ENCODE results near the gene VIL1. TPM values are rescaled to one million over a fixed set of nuclear protein-coding genes. Genes with fewer than 3 reads are reported as not detected.

Gene VIL1
- polyA plus RNA-seq, 1 donor (not counting 4 experiments of a cell fraction or from before 2014, with no cell fraction given): not detected

DNA sequence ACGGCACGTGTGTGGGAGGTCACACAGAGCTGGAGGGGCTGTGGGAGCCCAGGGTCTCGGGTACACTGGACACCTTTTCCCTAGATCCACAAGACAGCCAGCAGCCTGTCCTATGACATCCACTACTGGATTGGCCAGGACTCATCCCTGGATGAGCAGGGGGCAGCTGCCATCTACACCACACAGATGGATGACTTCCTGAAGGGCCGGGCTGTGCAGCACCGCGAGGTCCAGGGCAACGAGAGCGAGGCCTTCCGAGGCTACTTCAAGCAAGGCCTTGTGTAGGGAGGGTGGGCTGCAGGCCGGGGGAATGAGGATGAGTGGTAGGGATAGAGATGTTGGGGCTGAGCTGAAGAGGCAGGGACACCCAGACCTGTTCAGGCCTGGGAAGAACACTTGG is 6.6 kb downstream of the VIL1 start:
- H2AFZ ChIP-seq (ENCODE audit: control insufficient read depth, low read length): no peak overlapping the region
- H3K9me1 ChIP-seq (ENCODE audit: control insufficient read depth, extremely low read depth, insufficient read depth, low read length): no peaks in the 10 kb centered on the region
- no peaks in the 10 kb centered on the region for H3K79me2 ChIP-seq (ENCODE audit: control insufficient read depth, insufficient read depth, low read length)
- peaks cover 4% of the 10 kb centered on the region for H3K4me1 ChIP-seq (ENCODE audit: control insufficient read depth, extremely low read depth, insufficient read depth, low read length)
- H3K27ac ChIP-seq (ENCODE audit: control insufficient read depth, insufficient read depth, low read length): no peak overlapping the region
- H3K36me3 ChIP-seq (ENCODE audit: control insufficient read depth in 2 of 2, extremely low read depth in 1 of 2, insufficient read depth in 2 of 2, low read length in 2 of 2): no peaks in the 10 kb centered on the region
- no peaks in the 10 kb centered on the region for H4K20me1 ChIP-seq (ENCODE audit: control insufficient read depth, extremely low read depth, insufficient read depth, low read length)
- H3K4me2 ChIP-seq (ENCODE audit: control insufficient read depth, extremely low read depth, insufficient read depth, low read depth, low read length): no peak overlapping the region
- no peak for TF ChIP-seq EZH2 (IDR thresholded peaks at IDR 0.05; ENCODE audit: low read length)
- TF ChIP-seq, protein P1, sequence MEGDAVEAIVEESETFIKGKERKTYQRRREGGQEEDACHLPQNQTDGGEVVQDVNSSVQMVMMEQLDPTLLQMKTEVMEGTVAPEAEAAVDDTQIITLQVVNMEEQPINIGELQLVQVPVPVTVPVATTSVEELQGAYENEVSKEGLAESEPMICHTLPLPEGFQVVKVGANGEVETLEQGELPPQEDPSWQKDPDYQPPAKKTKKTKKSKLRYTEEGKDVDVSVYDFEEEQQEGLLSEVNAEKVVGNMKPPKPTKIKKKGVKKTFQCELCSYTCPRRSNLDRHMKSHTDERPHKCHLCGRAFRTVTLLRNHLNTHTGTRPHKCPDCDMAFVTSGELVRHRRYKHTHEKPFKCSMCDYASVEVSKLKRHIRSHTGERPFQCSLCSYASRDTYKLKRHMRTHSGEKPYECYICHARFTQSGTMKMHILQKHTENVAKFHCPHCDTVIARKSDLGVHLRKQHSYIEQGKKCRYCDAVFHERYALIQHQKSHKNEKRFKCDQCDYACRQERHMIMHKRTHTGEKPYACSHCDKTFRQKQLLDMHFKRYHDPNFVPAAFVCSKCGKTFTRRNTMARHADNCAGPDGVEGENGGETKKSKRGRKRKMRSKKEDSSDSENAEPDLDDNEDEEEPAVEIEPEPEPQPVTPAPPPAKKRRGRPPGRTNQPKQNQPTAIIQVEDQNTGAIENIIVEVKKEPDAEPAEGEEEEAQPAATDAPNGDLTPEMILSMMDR (optimal IDR thresholded peaks at IDR 0.05 in 1 of 3, IDR thresholded peaks at IDR 0.05 in 1 of 3, conservative IDR thresholded peaks at IDR 0.05 in 1 of 3; ENCODE audit: extremely low read depth in 1 of 3, insufficient read depth in 2 of 3, low read length in 3 of 3): no peak
- DNase-seq (ENCODE audit: low read depth, low spot score): no peak
- dilution Hi-C loops (cut with MboI; ENCODE audit: extremely low pct_ligation_motif_present, low sequenced_read_pairs): no loop called here
- FAIRE-seq: no peak
- no peaks in the 10 kb centered on the region for H3K27me3 ChIP-seq (ENCODE audit: control insufficient read depth, extremely low read depth, insufficient read depth, low read length)
- no peaks in the 10 kb centered on the region for H3K9me3 ChIP-seq (ENCODE audit: control insufficient read depth, low read depth, low read length)
- H3K4me3 ChIP-seq (ENCODE audit: control insufficient read depth in 2 of 3, extremely low read depth in 1 of 3, insufficient read depth in 2 of 3, low read depth in 1 of 3, low read length in 3 of 3): no peak overlapping the region
- H3K9ac ChIP-seq (ENCODE audit: control insufficient read depth, extremely low read depth, insufficient read depth, low read length): no peak overlapping the region

DNA sequence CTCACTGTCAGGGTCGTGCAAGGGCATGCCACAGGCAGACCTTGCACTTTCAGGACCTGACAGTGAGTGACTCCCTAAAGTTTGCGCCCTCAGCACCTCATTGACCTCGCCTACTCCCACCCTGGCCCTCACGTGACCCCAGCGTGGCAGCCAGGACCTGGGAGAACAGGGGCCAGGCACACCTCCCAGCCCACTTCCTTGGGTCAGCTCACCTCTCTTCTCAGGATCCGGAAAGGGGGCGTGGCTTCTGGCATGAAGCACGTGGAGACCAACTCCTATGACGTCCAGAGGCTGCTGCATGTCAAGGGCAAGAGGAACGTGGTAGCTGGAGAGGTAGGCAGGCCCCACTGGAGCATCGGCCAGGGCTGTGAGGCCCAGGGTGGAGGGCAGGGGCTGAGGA is 8.8 kb downstream of the VIL1 start:
- no peaks in the 10 kb centered on the region for H3K4me1 ChIP-seq (ENCODE audit: control insufficient read depth, extremely low read depth, insufficient read depth, low read length)
- no peaks in the 10 kb centered on the region for H3K79me2 ChIP-seq (ENCODE audit: control insufficient read depth, insufficient read depth, low read length)
- no peaks in the 10 kb centered on the region for H3K36me3 ChIP-seq (ENCODE audit: control insufficient read depth in 2 of 2, extremely low read depth in 1 of 2, insufficient read depth in 2 of 2, low read length in 2 of 2)
- H2AFZ ChIP-seq (ENCODE audit: control insufficient read depth, low read length): no peak overlapping the region
- no peaks in the 10 kb centered on the region for H3K9me1 ChIP-seq (ENCODE audit: control insufficient read depth, extremely low read depth, insufficient read depth, low read length)
- DNase-seq (ENCODE audit: low read depth, low spot score) (no peak), FAIRE-seq (no peak)
- dilution Hi-C loops (cut with MboI; ENCODE audit: extremely low pct_ligation_motif_present, low sequenced_read_pairs): no loop called here
- H3K9me3 ChIP-seq (ENCODE audit: control insufficient read depth, low read depth, low read length): no peaks in the 10 kb centered on the region
- H3K4me3 ChIP-seq (ENCODE audit: control insufficient read depth in 2 of 3, extremely low read depth in 1 of 3, insufficient read depth in 2 of 3, low read depth in 1 of 3, low read length in 3 of 3): no peak overlapping the region
- no peak overlapping the region for H3K4me2 ChIP-seq (ENCODE audit: control insufficient read depth, extremely low read depth, insufficient read depth, low read depth, low read length)
- no peak overlapping the region for H3K9ac ChIP-seq (ENCODE audit: control insufficient read depth, extremely low read depth, insufficient read depth, low read length)
- no peak overlapping the region for H3K27ac ChIP-seq (ENCODE audit: control insufficient read depth, insufficient read depth, low read length)
- no peaks in the 10 kb centered on the region for H4K20me1 ChIP-seq (ENCODE audit: control insufficient read depth, extremely low read depth, insufficient read depth, low read length)
- TF ChIP-seq, protein P1 (optimal IDR thresholded peaks at IDR 0.05 in 1 of 3, IDR thresholded peaks at IDR 0.05 in 1 of 3, conservative IDR thresholded peaks at IDR 0.05 in 1 of 3; ENCODE audit: extremely low read depth in 1 of 3, insufficient read depth in 2 of 3, low read length in 3 of 3): no peak
- TF ChIP-seq EZH2 (IDR thresholded peaks at IDR 0.05; ENCODE audit: low read length): no peak
- peaks cover 4% of the 10 kb centered on the region for H3K27me3 ChIP-seq (ENCODE audit: control insufficient read depth, extremely low read depth, insufficient read depth, low read length)
